GM08714 (cell line): ENCODE results near the gene ARTN.

Source experiments
- H3K4me3 ChIP-seq: fragments of 200-500 bp; sonication (Bioruptor generic); 2 replicates; pipeline ENCODE4 v1.5.1; 2014; ENCODE audit warnings: mild to moderate bottlenecking, low read length, inconsistent platforms
- ZNF274 ChIP-seq: IDR thresholded peaks from 2 replicates; pipeline ENCODE4 v1.6.1; 2012; ENCODE audit warnings: mild to moderate bottlenecking, low read depth, low read length

The ARTN gene

DNA sequence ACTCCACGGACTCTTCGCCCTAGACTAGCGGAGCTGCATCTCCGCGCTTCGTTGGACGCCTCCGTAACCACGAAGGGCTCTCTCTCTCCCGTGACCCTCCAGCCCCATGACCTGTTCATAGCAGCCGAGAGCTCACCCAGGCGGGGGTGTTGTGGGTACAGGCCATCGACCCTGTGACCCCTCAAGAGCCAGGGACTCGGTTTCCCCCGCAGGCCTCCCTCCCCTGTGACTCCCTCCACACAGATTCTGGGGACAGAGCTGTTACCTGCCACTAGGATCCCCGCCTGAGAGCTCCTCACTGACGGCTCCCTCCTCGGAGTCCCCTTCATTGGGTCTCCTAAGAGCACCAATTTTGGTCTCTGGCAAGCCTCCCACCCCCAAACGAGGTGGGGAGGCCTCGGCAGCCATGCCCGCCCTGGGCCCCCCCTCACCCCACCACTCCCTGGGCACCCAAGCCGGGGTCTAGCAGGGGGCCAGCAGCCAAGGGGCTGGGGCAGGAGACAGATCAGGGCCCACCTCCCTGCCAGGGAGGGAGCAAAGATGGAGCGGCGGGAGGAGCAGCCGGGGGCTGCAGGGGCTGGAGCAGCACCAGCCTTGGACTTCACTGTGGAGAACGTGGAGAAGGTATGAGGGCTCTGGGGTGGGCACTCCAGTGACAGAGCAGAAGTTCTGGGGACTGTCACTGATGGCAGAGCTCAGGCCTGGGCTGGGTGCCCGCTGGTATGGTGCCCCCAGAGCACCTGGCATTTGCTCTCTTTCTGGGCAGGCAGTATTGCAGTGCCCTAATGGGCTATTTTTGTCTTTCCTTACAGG is 13.7 kb downstream of the ARTN start:
- no peak for TF ChIP-seq ZNF274
- H3K4me3 ChIP-seq: peak overlapping the region; percentile 70

DNA sequence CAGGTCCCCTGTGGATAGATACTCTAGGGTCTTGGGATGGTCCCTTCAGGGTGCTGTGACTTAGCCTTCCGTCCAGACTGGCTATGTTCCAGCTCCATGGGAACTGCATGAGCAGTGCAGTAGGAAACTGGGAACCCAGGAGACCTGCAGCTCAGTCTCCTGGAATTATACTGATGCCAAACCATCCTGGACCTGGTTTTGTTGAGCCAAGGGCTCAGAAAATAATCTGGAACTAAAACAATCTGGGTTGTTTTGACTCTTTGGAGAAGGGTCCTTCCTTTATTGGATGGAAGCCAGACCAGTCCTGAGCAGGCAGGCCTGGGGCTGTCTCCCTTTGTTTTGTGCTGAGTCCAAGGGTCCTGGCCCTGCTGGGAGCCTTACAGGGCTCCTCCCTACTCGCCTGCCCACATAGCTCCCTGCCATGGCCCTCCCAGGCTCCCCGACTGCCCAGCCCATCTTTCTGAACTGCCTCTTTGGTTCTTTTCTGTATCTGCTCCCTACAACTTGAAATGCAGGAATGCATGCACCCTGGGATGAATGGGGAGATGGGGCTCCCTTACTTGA is 14.4 kb downstream of the ARTN start:
- TF ChIP-seq ZNF274: no peak
- H3K4me3 ChIP-seq: peak overlapping the region; percentile 70

DNA sequence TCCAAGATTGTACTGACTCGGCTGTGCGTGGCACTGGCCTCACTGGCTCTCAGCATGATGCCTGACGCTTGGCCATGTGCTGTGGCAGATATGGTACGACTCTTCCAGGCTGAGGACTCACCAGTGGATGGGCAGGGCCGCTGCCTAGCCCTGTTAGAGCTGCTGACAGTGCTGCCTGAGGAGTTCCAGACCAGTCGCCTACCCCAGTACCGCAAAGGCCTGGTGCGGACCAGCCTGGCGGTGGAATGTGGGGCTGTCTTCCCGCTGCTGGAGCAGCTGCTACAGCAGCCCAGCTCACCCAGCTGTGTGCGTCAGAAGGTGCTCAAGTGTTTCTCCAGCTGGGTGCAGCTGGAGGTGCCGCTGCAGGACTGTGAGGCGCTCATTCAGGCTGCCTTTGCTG is 16.1 kb downstream of the ARTN start:
- TF ChIP-seq ZNF274: no peak
- no peak overlapping the region for H3K4me3 ChIP-seq

DNA sequence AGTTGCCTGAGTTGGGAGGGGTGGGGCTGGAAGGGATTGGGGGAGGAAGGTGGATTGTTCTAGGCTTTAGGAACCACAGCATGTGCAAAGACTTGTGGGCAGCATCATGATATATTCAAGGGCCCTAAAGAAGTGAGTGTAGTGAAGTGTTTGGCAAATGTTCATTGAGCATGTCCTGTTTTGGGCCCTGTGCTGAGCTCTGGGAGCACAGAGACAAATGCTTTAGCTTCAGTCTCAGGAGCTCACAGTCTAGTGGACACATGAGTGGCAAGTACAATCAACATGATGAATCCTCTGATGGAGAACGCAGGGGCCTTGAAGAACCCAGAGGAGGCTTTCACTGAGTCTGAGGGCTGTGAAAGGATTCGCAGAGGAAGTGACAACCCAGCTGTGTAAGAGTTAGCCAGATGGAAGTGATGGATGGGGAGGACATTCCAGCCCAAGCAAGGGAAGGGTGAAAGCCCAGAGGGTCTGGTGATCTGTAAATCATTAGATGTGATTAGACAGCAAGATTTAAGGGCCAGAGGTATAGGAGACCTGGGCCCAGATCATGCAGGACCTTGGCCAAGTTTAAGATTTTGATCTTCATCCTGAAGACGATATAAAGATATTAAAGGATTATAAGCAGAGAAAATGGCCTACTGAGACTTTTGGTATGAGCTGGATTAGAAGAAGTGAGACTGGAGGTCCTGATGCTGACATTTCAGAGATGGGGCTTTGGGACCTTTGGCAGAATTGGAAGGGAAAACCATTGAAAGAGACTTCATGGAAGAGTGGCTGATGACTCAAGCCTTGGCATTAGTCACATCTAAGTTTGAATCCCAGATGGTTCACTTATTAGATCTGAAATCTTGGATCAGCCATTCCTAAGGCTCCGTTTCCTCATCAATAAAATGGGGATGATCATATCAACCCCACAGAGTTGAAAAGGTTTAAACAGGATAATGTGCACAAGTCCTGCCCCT is 17.7 kb downstream of the ARTN start:
- no peak for TF ChIP-seq ZNF274
- no peak overlapping the region for H3K4me3 ChIP-seq

DNA sequence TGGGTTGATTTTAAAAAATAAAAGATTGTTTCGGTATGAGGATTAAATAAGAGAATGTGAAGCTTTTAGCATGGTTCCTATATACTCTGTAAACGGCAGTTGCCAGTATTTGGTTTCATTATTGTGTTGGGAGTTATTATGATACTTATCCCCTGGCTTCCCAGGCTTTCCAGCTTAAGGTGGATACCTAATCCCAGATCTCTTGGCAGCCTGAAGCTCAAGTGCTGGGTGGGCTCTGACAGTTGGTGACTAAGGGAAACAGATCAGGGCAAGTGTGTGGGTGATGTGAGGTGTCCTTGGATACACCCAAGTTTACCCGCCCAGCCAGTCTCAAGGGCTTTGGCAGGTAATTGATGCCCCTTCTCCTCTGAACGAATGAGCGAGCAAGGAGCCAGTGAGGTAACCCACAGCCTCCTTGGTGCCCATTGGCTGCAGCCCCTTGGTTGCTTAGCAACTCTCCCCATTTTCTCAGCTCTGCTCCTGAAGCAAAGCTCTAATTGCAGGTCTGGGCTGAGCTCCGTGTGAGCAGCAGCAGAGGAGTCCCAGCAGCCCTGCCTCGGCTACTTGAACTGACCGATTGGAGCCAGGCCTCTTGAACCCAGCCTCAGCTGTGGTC is 19.2 kb downstream of the ARTN start:
- no peak for TF ChIP-seq ZNF274
- H3K4me3 ChIP-seq: no peak overlapping the region

DNA sequence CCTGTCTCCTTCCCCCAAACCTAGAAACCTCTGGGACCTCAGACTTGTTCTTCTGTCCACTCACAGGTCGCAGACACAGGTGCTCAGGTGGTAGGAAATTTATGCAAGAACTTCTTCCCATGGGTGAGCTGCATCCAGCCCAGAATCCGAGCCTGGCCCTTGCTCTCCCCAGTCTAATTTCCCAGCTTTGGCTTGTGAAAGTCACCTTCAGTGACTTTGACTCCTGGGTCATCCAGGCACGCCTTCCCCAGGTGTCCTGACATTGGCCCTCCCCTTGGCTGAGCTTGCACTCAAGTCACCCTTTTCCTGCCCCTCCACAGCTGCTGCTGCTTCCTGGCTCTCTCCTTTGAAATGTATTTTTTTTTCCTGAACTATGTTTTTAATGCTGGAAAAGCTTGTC is 19.8 kb downstream of the ARTN start:
- TF ChIP-seq ZNF274: no peak
- H3K4me3 ChIP-seq: no peak overlapping the region

DNA sequence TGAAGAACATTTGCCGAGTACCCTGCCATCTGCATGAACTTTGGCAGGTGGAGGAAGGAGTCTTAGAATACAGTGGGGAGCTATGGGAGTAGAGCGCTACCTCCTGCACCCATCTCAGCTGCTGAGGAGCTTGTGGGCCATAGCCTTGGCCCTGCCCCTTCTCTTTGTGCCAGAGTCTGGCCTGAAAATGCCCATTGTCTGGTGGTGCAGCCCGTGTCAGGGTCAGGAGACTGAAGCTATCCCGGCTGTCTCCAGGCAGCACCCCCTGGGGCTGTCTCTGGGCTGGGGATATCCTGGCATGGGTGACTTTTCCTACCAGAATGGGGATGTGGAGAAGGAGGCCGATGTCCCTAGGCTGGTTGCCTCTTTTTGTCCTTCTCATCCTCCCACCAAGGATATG is 20.4 kb downstream of the ARTN start:
- H3K4me3 ChIP-seq: no peak overlapping the region
- no peak for TF ChIP-seq ZNF274

DNA sequence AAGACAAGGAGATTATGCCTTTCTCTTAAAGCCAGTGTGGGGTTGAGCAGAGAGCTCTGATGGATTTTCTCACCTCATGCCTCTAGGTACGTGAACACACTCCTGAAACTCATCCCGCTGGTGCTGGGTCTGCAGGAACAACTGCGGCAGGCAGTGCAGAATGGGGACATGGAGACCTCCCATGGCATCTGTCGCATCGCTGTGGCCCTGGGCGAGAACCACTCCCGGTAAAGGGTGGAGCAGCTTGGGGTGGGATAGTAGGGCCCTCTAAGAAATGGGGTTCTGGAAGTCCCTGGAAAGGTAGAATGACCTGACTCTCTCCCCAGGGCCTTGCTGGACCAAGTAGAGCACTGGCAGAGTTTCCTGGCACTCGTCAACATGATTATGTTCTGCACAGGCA is 22.6 kb downstream of the ARTN start:
- TF ChIP-seq ZNF274: no peak
- no peak overlapping the region for H3K4me3 ChIP-seq

DNA sequence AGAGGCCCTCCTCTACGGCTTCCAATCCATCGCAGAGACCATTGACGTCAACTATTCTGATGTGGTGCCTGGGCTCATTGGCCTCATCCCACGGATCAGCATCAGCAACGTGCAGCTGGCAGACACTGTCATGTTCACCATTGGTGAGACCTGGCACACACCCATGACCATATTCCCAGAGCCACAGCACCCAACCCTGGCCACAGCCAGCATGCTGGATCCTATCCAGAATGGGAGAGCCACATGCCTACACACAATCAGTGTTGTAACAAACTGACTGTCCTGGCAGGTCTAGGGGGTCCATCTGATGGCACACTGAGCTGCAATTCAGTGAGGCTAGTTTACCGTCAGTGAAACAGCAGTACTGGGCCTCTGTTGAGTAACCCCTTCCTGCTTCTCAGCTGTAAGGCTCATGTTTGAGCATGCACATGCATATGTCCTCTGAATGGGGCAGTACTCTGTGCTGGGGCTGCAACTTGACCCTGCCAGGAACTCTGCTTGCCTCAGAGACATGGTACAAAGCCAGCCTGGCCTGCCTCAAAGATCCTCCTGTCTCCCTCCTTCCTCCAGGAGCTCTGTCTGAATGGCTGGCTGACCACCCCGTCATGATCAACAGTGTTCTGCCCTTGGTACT is 23.9 kb downstream of the ARTN start:
- H3K4me3 ChIP-seq: no peak overlapping the region
- no peak for TF ChIP-seq ZNF274

DNA sequence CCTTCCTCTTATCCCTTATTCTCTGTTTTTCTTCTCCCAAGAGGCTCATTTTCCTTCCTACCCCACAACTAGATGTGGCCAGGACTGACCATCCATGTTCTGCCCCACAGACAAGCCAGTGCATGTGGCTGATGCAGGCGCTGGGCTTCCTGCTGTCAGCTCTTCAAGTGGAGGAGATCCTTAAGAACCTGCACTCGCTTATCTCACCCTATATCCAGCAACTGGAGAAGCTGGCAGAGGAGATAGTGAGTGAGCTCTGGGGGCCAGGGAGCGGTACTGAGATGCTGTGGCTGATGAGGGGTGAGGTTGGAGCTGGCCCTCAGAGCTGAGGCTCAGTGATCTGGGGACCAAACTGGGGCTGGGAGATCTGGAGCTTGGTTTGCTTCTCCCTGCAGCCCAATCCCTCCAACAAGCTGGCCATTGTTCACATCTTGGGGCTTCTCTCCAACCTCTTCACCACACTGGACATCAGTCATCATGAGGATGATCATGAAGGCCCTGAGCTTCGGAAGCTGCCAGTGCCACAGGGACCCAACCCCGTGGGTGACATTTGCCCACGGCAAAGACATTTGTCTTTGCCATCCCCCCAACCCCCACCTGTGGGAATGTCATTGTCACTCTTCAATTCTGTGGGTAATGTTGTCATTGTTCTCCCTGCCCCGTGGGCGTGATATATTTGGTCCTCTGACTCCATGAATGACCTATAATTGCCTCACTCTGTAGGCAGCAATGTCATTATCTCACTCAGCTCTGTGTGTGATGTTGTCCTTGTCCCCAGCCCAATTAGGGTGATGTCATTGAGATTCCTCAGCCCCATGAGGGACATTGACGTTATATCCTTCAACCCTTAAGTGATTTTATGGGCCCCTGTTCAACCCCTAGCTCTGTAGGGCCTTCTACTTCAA is 25.0 kb downstream of the ARTN start:
- no peak overlapping the region for H3K4me3 ChIP-seq
- no peak for TF ChIP-seq ZNF274

DNA sequence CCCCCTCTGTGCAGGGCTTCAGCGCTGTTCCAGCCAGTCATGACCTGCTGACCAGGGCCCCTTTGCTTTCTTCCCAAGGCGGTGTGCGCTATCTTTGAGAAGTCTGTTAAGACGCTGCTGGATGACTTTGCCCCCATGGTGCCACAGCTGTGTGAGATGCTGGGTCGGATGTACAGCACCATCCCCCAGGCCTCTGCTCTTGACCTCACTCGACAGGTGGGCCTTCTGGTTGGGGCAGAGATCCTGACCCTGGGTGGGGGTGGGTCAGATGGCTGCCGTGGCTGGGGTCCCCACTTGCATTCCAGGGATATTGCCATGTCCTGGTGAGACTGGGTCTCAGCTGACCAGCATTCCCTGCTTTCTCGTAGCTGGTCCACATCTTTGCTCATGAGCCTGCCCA is 27.2 kb downstream of the ARTN start:
- no peak for TF ChIP-seq ZNF274
- no peak overlapping the region for H3K4me3 ChIP-seq

DNA sequence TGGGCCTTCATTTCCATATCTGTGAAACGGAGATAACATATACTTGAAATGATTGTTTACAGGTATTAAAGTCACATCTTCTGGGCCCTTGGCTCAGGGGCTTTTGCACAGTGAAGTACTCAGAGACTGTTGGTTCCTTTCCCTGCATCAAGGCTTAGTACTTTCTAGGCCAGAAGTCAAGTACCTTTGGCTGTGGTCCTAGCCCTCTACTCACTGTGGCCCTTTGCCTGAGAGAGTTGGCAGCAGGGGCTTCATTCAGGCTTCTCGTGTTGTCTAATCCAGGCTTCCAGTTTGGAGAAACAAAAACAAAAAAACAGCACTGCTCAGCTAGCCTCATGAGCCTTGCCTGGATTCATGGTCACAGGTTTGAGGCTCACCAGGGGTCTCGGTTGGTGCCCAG is 28.1 kb downstream of the ARTN start:
- H3K4me3 ChIP-seq: no peak overlapping the region
- no peak for TF ChIP-seq ZNF274

DNA sequence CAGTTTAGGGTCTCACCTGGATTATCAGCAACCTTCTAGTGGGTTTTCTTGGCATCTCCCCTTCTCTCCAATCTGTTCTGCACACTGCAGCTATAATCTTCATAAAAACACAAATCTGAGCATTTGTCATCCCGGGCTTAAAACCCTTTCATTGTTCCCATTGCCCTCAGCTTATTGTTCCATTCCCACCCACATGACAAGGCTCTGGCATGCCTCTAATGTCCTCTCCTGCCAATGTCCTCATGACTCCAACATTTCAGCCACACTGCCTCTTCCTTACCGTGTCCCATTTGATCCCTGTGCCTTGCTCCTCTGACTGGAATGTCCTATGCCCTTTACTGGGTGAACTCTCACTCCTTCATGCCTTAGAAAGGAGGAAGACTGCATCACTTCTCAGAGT is 28.7 kb downstream of the ARTN start:
- no peak overlapping the region for H3K4me3 ChIP-seq
- TF ChIP-seq ZNF274: no peak
